Liver (tissue), 9 donors: ENCODE results near the gene TMEM117. TPM values are rescaled to one million over a fixed set of nuclear protein-coding genes. Genes with fewer than 3 reads are reported as not detected.

Source experiments
- DNase-seq: peaks from one replicate; pipeline ENCODE4 v3.0.0-alpha.2; 2017; ENCODE audit warnings: low spot score
- H3K27ac ChIP-seq, 2 donors: one replicate each; pipeline ENCODE4 v1.7.0; 2013; ENCODE audit warnings: inconsistent platforms in 2 of 2, low read length in 2 of 2, control low read depth in 1 of 2, low read depth in 1 of 2, mild to moderate bottlenecking in 1 of 2
- H3K27me3 ChIP-seq, 4 donors: one replicate each; pipeline versions ENCODE4 v1.6.1 to v1.7.0; 2013; ENCODE audit warnings: low read length in 3 of 4, inconsistent platforms in 1 of 4, mild to moderate bottlenecking in 1 of 4, moderate library complexity in 1 of 4; ENCODE audit not compliant: control insufficient read depth in 4 of 4, insufficient read depth in 4 of 4
- H3K36me3 ChIP-seq, 4 donors: one replicate each; pipeline versions ENCODE4 v1.6.1 to v1.7.0; 2013; ENCODE audit warnings: low read length in 3 of 4, mild to moderate bottlenecking in 3 of 4, low read depth in 1 of 4, moderate library complexity in 1 of 4; ENCODE audit not compliant: control insufficient read depth in 4 of 4, insufficient read depth in 3 of 4
- H3K4me1 ChIP-seq, 4 donors: one replicate each; pipeline versions ENCODE4 v1.6.1 to v1.7.0; 2013; ENCODE audit warnings: low read length in 3 of 4, mild to moderate bottlenecking in 3 of 4, moderate library complexity in 1 of 4; ENCODE audit not compliant: control insufficient read depth in 4 of 4, insufficient read depth in 4 of 4
- H3K4me3 ChIP-seq, 3 donors: one replicate each; pipeline versions ENCODE4 v1.6.1 to v1.7.0; 2013; ENCODE audit warnings: low read length in 3 of 3, control low read depth in 1 of 3, low read depth in 1 of 3, mild to moderate bottlenecking in 1 of 3
- H3K9ac ChIP-seq, 2 donors: one replicate each; pipeline ENCODE4 v1.7.0; 2013; ENCODE audit warnings: low read length in 2 of 2, mild to moderate bottlenecking in 2 of 2, moderate library complexity in 2 of 2, control low read depth in 1 of 2, low read depth in 1 of 2
- H3K9me3 ChIP-seq, 4 donors: one replicate each; pipeline versions ENCODE4 v1.6.1 to v1.7.0; 2013; ENCODE audit warnings: low read length in 3 of 4; ENCODE audit not compliant: control insufficient read depth in 4 of 4
- EGR1 ChIP-seq, 2 donors: IDR thresholded peaks; 2 replicates each; pipeline ENCODE4 v1.6.1; 2016 to 2018; ENCODE audit warnings: antibody characterized with exemption in 2 of 2, low read depth in 2 of 2
- FOXA1 ChIP-seq: IDR thresholded peaks from 2 replicates; pipeline ENCODE4 v1.6.1; 2016; ENCODE audit warnings: antibody characterized with exemption
- FOXA2 ChIP-seq: IDR thresholded peaks from 2 replicates; pipeline ENCODE4 v1.6.1; 2016; ENCODE audit warnings: antibody characterized with exemption
- GABPA ChIP-seq, 2 donors: IDR thresholded peaks in 1 of 2; conservative IDR thresholded peaks in 1 of 2; 2 replicates each; pipeline ENCODE4 v1.6.1; 2016; ENCODE audit warnings: antibody characterized with exemption in 2 of 2, mild to moderate bottlenecking in 1 of 2, moderate library complexity in 1 of 2
- HNF4A ChIP-seq, 2 donors: conservative IDR thresholded peaks; 2 replicates each; pipeline ENCODE4 v1.6.1; 2016; ENCODE audit warnings: antibody characterized with exemption in 2 of 2, mild to moderate bottlenecking in 2 of 2
- HNF4G ChIP-seq: IDR thresholded peaks from 2 replicates; pipeline ENCODE4 v1.6.1; 2016; ENCODE audit warnings: antibody characterized with exemption
- JUND ChIP-seq, 2 donors: IDR thresholded peaks; 2 replicates each; pipeline ENCODE4 v1.6.1; 2016; ENCODE audit warnings: antibody characterized with exemption in 2 of 2
- NR2F2 ChIP-seq: IDR thresholded peaks from 2 replicates; pipeline ENCODE4 v1.6.1; 2016; ENCODE audit warnings: antibody characterized with exemption
- RAD21 ChIP-seq, 2 donors: IDR thresholded peaks; 2 replicates each; pipeline ENCODE4 v1.6.1; 2016; ENCODE audit warnings: antibody characterized with exemption in 2 of 2, mild to moderate bottlenecking in 2 of 2
- SP1 ChIP-seq: IDR thresholded peaks from 2 replicates; pipeline ENCODE4 v1.6.1; 2018; ENCODE audit warnings: antibody characterized with exemption, mild to moderate bottlenecking
- TAF1 ChIP-seq: conservative IDR thresholded peaks from 2 replicates; pipeline ENCODE4 v1.6.1; 2016; ENCODE audit warnings: antibody characterized with exemption, mild to moderate bottlenecking
- YY1 ChIP-seq: IDR thresholded peaks from 2 replicates; pipeline ENCODE4 v1.6.1; 2016; ENCODE audit warnings: antibody characterized with exemption, mild to moderate bottlenecking
- WGBS: extraction: QIAGEN DNeasy Blood & Tissue Kit; methylation state at CpG from one replicate; pipeline ENCODE4 v1.1.7; 2013; 5-methylcytosine and 5-hydroxymethylcytosine counted together
- polyA plus RNA-seq, 2 donors: library from polyadenylated mRNA; stranded (reverse) in 1 of 2; unstranded in 1 of 2; fragments of 200-250 nt in 1 of 2; fragments of >200 nt in 1 of 2; fragmentation: Nextera tagmentation in 1 of 2; extraction: Ambion mirVana in 1 of 2; gene quantifications; one replicate each; pipeline versions ENCODE4 v1.2.1 to v1.2.3, GENCODE V29; 2013 to 2015
- total RNA-seq, 2 donors: library from RNA; depleted of rRNA; stranded (reverse); fragments of >200 nt; gene quantifications; one replicate each; pipeline ENCODE4 v1.2.3, GENCODE V29; 2014
- TF ChIP-seq, protein P1 (sequence below): IDR thresholded peaks from 2 replicates; pipeline ENCODE4 v1.6.1; 2016; ENCODE audit warnings: antibody characterized with exemption, mild to moderate bottlenecking
- TF ChIP-seq, protein P2 (sequence below): IDR thresholded peaks from 2 replicates; pipeline ENCODE4 v1.6.1; 2016; ENCODE audit warnings: antibody characterized with exemption
- TF ChIP-seq, protein P3 (sequence below): IDR thresholded peaks from 2 replicates; pipeline ENCODE4 v1.6.1; 2016; ENCODE audit warnings: antibody characterized with exemption
- TF ChIP-seq, protein P4 (sequence below): fragments of 150-350 bp; IDR thresholded peaks from 2 replicates; pipeline ENCODE4 v1.5.1; 2017; ENCODE audit warnings: improper control_type of control experiment, low read depth, low read length; ENCODE audit not compliant: missing input control
- TF ChIP-seq, protein P5 (sequence below): IDR thresholded peaks from 2 replicates; pipeline ENCODE4 v1.6.1; 2016; ENCODE audit warnings: antibody characterized with exemption
- donor health status: healthy.
- donor health status: healthy.
- donor health status: healthy.
- donor health status: healthy.
- donor health status: healthy.

Gene TMEM117
- total and polyA plus RNA-seq, 4 donors, result 2.0 to 5.9 (median 3.9) TPM

DNA sequence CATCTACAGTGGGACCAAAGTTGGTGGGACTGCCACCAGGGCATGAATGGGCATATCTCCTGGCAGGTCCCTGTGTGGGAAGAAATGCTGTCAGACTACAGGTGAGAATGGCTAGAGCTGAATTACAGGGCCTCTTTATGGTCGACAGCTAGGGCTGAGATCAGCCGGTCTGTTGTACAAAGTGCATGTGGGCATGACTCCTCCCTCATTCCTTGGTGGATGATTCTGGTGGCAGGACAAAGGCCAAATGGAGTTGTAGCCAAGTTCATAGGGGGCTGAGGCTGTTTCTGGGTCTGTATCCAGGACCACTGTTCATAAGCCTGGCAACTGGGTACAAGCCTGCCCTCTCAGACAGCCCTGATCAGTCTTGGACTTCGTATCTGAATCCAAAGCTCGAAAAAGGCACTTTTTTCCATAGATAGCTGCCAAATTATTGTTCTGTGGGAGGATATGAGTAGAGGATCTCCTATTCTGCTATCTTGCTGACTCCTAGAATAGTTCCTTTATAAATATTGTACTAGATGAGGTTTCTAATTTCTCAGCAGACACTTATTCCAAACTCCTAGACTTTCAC lies 460.8 kb downstream of the TMEM117 start:
- Histone ChIP-seq H3K9me3 (no peaks in the 10 kb centered on the region), H3K4me1 (peaks cover 0 to 7% (median 0%) of the 10 kb centered on the region in 4 donors), H3K27ac (no peak overlapping the region), H3K4me3 (no peak overlapping the region), H3K27me3 (no peaks in the 10 kb centered on the region), H3K36me3 (no peaks in the 10 kb centered on the region), H3K9ac (no peak overlapping the region)
- WGBS, result 67% methylated on average over 4 of the region's 4 CpGs
- no peak for TF ChIP-seq FOXA1
- TF ChIP-seq HNF4A (conservative IDR thresholded peaks at IDR 0.05), result peak; percentile 54 to 62
- TF ChIP-seq TAF1, result no peak
- TF ChIP-seq GABPA (IDR thresholded peaks at IDR 0.05 in 1 of 2, conservative IDR thresholded peaks at IDR 0.05 in 1 of 2), result no peak
- no peak for DNase-seq

DNA sequence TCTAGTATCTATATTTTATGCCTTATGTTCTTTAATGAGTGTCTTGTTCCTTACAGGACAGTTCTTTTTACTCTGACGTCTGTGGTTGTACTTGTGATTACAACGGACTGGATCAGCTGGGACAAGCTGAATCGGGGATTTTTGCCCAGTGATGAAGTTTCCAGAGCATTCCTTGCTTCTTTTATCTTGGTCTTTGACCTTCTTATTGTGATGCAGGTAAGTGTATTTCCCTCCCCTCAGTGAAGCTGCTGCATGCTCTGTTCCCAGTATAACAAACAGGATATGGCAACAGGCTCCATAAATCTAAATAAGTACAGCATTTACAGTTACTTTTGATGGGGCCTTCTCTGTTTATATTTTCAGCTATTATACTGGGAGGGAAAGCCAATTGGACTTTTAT lies 463.6 kb downstream of the TMEM117 start:
- no peaks in the 10 kb centered on the region for H3K9me3 ChIP-seq
- no peak for DNase-seq
- H3K36me3 ChIP-seq, result no peaks in the 10 kb centered on the region
- WGBS, result 80% methylated on average over 3 of the region's 3 CpGs
- H3K27ac ChIP-seq, result no peak overlapping the region
- H3K4me3 ChIP-seq, result no peak overlapping the region
- H3K9ac ChIP-seq, result no peak overlapping the region
- no peak for TF ChIP-seq HNF4G
- no peak for TF ChIP-seq NR2F2
- no peak for TF ChIP-seq JUND (IDR thresholded peaks at IDR 0.05)
- TF ChIP-seq HNF4A (conservative IDR thresholded peaks at IDR 0.05), result no peak
- TF ChIP-seq, protein P1, sequence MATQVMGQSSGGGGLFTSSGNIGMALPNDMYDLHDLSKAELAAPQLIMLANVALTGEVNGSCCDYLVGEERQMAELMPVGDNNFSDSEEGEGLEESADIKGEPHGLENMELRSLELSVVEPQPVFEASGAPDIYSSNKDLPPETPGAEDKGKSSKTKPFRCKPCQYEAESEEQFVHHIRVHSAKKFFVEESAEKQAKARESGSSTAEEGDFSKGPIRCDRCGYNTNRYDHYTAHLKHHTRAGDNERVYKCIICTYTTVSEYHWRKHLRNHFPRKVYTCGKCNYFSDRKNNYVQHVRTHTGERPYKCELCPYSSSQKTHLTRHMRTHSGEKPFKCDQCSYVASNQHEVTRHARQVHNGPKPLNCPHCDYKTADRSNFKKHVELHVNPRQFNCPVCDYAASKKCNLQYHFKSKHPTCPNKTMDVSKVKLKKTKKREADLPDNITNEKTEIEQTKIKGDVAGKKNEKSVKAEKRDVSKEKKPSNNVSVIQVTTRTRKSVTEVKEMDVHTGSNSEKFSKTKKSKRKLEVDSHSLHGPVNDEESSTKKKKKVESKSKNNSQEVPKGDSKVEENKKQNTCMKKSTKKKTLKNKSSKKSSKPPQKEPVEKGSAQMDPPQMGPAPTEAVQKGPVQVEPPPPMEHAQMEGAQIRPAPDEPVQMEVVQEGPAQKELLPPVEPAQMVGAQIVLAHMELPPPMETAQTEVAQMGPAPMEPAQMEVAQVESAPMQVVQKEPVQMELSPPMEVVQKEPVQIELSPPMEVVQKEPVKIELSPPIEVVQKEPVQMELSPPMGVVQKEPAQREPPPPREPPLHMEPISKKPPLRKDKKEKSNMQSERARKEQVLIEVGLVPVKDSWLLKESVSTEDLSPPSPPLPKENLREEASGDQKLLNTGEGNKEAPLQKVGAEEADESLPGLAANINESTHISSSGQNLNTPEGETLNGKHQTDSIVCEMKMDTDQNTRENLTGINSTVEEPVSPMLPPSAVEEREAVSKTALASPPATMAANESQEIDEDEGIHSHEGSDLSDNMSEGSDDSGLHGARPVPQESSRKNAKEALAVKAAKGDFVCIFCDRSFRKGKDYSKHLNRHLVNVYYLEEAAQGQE, result no peak
- no peak for TF ChIP-seq SP1
- TF ChIP-seq FOXA2, result no peak
- TF ChIP-seq, protein P2, sequence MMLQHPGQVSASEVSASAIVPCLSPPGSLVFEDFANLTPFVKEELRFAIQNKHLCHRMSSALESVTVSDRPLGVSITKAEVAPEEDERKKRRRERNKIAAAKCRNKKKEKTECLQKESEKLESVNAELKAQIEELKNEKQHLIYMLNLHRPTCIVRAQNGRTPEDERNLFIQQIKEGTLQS, result no peak
- TF ChIP-seq EGR1 (IDR thresholded peaks at IDR 0.05; ENCODE audit: low read depth in 2 of 2), result no peak
- TF ChIP-seq, protein P3, sequence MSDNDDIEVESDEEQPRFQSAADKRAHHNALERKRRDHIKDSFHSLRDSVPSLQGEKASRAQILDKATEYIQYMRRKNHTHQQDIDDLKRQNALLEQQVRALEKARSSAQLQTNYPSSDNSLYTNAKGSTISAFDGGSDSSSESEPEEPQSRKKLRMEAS, result no peak
- TF ChIP-seq, protein P4, sequence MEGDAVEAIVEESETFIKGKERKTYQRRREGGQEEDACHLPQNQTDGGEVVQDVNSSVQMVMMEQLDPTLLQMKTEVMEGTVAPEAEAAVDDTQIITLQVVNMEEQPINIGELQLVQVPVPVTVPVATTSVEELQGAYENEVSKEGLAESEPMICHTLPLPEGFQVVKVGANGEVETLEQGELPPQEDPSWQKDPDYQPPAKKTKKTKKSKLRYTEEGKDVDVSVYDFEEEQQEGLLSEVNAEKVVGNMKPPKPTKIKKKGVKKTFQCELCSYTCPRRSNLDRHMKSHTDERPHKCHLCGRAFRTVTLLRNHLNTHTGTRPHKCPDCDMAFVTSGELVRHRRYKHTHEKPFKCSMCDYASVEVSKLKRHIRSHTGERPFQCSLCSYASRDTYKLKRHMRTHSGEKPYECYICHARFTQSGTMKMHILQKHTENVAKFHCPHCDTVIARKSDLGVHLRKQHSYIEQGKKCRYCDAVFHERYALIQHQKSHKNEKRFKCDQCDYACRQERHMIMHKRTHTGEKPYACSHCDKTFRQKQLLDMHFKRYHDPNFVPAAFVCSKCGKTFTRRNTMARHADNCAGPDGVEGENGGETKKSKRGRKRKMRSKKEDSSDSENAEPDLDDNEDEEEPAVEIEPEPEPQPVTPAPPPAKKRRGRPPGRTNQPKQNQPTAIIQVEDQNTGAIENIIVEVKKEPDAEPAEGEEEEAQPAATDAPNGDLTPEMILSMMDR, result no peak
- TF ChIP-seq, protein P5, sequence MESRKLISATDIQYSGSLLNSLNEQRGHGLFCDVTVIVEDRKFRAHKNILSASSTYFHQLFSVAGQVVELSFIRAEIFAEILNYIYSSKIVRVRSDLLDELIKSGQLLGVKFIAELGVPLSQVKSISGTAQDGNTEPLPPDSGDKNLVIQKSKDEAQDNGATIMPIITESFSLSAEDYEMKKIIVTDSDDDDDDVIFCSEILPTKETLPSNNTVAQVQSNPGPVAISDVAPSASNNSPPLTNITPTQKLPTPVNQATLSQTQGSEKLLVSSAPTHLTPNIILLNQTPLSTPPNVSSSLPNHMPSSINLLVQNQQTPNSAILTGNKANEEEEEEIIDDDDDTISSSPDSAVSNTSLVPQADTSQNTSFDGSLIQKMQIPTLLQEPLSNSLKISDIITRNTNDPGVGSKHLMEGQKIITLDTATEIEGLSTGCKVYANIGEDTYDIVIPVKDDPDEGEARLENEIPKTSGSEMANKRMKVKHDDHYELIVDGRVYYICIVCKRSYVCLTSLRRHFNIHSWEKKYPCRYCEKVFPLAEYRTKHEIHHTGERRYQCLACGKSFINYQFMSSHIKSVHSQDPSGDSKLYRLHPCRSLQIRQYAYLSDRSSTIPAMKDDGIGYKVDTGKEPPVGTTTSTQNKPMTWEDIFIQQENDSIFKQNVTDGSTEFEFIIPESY, result no peak
- no peak for TF ChIP-seq GABPA (IDR thresholded peaks at IDR 0.05 in 1 of 2, conservative IDR thresholded peaks at IDR 0.05 in 1 of 2)
- TF ChIP-seq RAD21 (IDR thresholded peaks at IDR 0.05), result no peak
- no peak for TF ChIP-seq FOXA1
- no peak for TF ChIP-seq YY1
- H3K27me3 ChIP-seq, result no peaks in the 10 kb centered on the region
- H3K4me1 ChIP-seq, result peaks cover 0 to 7% (median 0%) of the 10 kb centered on the region in 4 donors
